GM21528 (cell line): ENCODE results near the gene FBXO44.

Experiments
- ATAC-seq: cut with Tn5 transposase; IDR thresholded peaks from one replicate; pipeline ENCODE4 v1.9.1; 2021; ENCODE audit warnings: mild to moderate bottlenecking, moderate library complexity; ENCODE audit not compliant: unreplicated experiment, low FRiP score

FBXO44 gene

DNA sequence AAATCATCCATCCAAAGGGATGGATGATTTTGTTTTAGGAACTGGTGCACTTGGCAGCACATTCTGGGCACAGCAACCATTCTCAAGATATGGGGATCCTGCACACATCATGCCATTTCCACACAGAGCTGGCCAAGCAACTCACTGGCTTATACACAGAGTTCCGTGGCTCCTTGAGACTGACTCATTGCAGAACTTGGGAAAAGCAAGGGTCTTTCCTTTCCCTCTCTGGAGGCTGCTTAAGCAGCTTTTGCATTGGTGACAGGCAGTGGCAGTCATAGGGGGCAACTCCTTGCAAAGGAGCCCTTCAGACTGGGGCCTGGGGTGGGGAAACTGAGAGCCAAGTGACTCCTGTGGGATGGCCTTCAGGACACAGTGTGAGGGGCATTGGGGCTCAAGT lies 28.1 kb downstream of the FBXO44 start:
- ATAC-seq: no peak

DNA sequence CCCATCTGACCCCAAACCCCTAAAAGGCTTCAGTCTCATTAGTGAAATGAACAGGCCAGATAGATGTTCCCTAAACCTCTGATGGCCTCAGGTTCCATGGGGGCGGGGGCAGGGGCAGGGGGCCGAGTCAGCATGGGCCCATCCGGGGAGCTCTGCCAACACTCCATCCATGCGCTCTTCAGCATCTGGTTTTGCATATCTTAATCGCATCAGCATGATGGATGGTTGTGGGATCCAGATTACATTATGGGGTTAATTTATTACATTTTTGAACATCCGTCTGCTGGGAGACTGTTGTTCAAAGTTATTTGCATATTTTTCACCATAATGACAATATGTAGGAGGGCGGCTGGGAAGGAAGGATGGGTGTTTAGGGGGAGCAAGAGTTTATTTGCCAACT lies 29.4 kb downstream of the FBXO44 start:
- ATAC-seq: no peak

DNA sequence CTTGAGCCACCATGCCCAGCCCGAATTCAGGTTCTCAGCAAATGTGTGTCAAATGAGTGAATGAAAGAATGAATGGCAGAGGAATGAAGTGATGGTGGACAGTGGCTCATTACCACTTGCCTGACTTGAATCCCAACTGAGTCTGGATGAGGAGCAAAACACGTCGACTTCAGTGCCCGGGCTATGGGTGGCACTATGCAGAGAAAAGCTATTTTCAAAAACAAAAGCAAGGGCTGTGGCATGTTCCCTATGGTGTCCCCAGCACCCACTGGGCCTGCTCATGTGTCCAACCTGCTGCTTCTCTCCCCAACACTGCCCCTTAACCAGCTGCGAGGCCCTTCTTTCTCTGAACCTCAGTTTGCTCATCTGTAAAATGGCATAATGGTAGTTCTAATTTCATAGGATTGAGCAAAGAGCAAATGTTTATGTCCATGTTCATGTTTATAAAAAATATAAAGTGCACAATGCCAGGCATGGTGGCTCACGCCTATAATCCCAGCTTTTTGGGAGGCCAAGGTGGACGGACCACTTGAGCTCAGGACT lies 30.6 kb downstream of the FBXO44 start:
- ATAC-seq: no peak

DNA sequence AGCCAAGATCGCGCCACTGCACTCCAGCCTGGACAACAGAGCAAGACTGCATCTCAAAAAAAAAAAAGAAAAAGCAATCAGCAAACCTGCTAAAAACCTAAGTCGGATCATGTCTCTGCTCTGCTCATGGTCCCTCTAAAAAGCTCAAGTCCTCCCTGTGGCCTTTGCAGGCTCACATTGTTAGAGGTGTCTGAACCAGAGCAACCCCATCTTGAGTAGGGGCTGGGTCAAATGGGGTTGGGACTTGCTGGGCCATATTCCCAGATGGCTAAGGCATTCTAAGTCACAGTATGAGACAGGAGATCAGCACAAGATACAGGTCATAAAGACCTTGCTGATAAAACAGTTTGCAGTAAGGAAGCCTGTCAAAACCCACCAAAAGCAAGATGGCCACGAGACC lies 33.8 kb downstream of the FBXO44 start:
- ATAC-seq: no peak

DNA sequence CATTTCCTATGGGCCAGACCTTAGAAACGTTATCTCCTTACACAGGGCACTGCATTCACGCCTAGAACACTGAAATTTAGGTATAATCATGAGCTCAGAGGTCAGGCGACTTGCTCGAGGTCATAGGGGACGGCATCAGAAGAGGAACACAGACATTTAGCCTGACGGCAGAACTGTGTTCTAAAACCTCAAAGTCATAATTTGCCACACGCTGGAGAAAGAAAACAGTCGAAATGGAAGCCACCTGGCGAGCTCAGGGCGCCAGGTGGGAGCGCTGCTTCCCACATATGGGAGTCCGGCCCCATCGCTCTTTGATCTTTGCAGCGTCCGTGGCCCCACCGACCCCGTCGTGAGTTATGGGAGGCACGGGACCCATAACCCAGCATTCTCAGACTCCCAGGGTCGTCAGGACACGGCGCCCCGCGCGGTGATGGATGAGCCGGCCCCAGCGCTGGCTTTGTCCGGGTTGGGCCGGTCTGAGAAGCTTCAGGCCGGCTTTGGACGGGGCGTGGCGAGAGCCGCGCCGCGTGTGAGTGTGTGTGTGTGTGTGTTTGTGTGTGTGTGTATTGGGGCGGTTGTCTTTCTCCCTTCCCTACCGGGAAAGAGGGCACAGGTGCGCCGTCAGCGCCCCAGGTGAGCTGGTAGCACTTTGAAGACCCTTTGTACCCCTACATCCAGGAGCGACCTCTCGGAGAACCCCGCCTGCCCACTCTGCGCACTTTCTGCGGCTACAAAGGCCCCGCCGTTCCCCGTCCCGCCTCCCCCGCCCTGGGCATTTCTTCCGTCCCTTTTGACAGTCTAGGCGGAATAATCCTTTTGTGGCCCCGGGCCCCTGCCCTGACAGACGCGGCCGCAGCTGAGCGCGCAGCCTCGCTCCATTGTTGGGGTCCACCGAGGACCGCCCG lies 36.0 kb downstream of the FBXO44 start:
- ATAC-seq: no peak

DNA sequence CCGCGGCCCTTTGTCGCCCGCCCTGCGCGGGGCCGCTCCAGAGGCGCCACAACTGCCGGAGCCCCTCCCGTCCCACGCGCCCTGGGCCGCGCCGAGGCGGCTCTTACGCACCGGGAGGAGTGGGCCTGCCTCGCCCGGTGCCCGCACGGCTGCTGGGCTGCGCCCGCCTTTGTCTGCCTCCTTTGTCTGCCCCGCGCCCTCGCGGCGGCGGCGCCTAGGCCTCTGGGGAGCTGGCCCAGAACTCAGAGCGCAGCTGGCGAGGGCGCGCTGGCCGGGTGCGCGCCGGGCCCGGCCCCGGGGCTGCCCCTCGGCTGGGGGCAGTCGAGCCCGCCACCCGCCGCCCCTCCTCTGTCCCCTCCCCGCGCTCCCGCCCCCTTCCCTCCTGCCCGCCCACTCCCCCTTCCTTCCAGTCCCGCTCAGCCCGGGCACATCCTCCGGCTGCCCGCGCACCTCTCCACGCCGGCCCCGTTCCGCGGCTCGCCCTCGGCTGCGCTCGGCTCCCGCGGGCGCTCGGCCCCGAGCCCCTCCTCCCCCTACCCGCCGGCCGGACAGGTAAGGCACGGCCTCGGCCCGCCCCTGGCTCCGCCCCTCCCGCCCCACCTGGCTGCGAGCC lies 36.7 kb downstream of the FBXO44 start, which contains the start of gene DRAXIN:
TSS of gene DRAXIN (plus strand) at position 409 of the 613 bp plus-strand sequence. CDS start 14,549 bp downstream, outside the sequence.
- no peak for ATAC-seq

DNA sequence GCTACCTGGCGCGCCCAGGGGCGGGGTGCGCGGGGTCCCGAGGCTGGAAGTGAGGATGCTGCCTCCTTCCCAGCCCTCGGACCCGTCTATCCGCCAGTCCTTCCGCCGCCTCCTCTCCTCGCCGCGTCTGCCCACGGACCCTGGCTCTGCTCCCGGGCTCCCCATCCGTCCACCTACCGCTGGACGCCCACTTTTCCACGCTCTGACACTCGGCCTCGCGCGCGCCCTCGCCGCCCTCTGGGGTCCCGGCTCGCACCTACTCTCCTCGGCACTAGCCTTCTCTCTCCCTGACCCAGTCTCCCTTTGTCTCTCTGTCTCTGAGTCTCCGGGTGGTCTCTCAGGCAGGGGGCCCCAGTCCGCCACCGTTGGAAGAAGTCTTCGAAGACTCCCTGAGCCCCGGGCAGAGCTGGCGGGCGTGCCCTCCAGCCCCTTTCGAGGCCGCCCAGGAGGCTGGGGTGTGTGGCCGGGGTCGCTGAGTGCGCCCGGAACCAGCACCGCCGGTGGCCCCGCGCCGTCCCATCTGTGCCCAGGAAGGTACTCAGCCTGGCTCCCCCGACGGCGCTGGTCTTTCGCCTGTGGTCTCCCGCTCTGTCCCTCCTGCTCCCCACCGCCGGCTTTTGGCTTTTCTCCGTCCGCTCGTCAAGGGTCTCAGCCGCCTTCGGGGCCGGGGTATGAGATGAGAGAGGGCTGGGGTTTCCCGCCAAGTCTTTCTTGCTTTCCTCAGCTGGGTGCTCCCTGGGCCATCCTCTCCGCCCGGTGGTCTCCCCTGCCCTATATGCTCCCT lies 37.4 kb downstream of the FBXO44 start:
- ATAC-seq: no peak

DNA sequence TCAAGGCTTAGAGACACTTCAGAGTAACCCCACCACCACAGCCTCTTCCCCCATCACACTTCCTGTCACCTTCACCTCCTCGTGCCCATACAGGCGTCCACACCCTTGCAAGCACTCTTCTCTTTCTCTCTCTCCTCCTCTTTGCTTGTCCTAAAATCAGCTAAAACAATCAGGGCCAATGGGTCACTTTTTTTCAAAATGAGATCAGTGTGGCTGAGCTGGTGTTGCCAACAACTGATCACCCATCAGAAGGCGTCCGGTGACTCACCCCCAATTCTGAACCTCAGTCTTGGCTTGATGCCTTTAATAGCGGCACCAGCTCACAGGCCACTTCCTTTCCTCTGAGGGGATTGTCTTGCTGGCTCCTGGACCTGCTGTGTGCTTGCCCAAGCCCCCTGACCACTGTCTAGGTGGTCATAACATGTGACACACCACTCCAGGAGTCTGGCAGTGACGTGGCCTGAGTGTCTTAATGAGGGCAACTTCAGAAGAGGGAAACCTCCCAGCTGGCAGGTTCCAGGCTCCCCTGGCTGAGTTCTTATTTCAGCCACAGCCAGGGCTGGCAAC lies 38.4 kb downstream of the FBXO44 start:
- no peak for ATAC-seq

DNA sequence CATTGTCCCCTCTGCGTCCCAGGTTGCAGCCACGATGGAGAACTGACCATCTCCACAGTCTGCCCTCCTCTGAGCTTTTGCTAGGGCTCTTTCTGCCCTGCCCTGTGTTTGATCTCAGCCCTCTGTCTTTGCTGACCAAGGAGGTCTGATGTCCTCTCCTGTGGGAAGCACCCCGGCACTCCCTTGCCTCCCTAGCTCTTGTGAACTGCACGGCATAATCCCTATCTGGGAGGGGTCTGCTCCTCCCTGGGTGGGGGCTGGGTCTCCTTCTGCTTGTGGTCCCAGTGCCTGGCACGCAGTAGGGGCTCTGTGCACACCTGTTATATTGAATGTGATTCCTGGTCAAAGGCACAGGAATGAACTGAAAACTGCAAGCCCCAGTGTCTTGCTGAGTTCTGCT lies 39.2 kb downstream of the FBXO44 start:
- no peak for ATAC-seq

DNA sequence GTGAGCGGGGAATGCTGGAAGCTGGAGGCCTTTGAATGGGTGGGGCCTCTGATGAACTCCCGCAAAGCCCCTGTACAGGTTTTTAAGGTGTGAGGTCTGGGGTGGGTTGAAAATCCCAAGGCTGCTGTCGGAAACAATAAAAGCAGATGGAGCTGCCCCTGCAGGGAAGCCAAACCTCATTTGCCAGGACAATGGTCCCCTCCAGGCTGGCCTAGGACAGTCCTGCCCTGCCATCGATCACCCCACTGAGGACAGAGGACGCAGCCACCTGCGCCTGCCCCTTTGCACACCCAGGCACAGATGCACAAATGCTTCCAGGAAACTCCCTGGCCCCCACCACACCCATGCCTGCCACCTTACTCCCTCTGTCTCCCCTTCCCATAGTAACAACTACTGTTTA lies 41.2 kb downstream of the FBXO44 start:
- no peak for ATAC-seq

DNA sequence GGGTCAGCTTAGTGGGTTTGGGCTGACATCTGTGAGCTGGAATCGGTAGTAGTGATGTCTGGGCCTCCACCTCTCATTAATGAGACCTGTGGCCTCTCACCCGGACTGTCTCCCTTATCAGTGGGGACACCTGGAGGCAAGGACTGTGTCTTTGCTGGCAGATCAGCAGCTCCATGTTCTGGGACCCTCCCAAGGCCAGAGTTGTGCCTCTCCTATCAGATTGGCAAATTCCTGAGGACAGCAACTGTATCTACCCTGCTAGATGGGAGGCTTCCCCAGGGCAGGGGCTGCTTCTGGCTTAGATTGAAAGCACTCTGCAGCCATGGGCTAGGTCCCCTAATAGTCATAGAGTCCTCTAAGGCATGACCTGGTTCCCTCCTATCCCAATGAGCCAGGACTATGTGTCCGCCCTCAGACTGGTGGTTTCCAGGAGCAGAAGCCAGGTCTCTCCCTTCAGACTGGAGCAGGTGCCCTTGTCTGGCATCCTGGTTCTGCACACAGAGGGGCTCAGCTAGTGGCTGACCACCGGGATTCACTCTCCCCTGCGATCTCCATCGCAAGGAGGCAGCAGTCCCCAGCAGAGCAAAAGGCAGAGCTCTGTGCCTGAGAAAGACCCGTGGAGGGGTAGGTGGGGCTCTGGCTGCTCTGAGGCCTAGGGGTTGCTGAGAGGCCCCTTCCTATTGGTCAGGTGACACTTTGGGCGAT lies 42.7 kb downstream of the FBXO44 start:
- ATAC-seq: no peak

DNA sequence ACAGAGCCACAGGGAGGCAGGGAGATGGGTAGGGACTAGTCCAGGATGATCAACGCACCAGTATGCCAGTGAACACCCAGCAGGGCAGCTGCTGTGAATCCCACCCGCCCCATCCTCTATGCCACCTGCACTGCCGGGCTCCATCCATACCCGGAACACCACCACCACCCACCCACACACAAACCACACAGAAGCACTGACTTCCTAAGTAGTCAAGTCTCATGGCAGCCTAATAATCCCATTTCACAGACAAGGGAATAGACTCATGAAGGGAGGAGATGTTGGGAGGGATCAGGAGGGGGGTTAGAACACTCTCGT lies 43.2 kb downstream of the FBXO44 start:
- no peak for ATAC-seq

DNA sequence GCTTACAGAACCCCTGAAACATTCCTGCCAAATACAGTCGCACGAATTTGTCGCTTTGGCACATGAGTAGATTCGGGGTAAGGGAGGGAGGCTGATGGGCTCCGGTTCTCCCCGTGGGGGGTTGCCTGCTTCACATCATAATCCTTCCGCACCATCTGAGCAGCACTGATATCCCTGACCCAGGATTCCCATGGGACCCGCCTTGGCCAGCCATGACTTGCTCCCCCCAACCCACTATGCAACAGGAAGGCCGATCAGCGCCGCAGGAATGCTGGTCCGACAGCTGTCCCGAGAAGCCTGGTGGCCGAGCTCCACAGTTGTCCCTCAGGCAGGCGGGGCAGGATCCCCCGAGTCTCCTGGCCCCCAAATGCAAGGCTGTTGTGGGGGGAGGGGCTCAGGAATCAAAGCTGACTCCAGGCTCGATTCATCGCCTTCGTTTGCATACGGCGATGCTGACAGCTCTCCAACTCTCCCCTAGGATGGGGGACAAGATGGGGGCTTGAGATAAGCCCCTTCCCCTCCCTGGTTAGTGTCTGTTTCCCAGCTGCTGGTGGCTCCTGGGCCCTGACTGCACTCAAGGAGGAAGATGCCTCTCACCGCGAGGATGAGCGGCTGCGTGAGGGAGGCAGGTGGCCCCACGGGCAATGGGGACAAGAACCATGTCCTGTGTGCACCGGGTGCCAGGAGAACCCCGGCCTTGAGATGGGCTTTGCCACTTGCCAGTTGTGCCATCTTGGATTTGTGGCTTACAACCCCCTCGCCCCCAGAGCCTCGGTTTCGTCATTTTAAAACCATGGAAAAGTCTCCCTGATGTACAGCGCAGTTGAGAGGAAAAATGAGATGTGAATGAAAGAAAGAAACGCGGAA lies 46.2 kb downstream of the FBXO44 start:
- ATAC-seq: no peak

DNA sequence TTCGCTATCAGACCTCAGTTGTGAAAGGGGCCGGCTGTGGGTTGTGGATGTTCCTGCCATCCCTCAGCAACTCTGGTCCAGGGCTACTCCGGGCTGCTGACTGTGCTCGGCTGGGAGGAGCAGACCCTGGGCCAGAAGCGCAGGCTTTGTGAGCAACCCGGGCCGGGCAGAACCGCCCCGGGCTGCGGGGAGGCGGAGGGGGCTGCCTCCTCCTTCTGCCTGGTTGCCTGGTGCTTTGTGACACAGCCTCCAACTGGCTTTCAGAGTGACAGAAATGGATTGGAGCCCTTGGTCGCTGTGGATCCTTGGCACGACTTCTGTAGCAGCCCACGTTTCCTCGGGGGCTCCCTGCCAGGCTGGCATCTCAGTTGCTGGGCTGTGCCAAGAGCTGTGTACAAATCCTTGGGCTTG lies 46.9 kb downstream of the FBXO44 start:
- no peak for ATAC-seq

DNA sequence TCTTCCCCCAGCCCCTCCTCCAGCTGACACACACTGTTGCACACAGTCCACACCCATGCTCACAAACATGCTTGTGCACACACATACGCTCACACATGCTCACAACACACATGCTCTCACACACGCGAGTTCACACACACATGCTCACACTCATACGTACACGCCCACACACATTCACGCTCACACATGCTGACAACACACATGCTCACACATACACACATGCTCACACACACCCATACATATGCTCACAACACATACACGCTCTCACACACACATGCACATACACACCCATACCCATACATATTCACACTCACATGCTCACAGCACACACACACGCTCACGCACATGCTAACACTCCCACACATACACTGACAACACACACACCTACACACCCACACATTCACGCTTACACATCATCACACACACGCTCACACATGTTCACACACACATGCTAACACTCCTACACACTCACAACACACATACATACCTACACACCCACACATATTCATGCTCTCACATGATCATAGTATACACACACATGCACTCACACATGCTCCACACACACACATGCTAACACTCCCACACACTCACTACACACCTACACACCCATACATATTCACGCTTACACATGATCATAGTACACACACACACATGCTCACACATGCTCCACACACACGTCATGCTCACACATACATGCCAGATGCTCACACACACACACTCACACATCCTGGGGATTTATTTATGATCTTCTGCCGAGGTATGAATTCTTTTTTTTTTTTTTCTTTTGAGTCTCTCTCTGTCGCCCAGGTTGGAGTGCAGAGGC lies 47.5 kb downstream of the FBXO44 start:
- no peak for ATAC-seq

DNA sequence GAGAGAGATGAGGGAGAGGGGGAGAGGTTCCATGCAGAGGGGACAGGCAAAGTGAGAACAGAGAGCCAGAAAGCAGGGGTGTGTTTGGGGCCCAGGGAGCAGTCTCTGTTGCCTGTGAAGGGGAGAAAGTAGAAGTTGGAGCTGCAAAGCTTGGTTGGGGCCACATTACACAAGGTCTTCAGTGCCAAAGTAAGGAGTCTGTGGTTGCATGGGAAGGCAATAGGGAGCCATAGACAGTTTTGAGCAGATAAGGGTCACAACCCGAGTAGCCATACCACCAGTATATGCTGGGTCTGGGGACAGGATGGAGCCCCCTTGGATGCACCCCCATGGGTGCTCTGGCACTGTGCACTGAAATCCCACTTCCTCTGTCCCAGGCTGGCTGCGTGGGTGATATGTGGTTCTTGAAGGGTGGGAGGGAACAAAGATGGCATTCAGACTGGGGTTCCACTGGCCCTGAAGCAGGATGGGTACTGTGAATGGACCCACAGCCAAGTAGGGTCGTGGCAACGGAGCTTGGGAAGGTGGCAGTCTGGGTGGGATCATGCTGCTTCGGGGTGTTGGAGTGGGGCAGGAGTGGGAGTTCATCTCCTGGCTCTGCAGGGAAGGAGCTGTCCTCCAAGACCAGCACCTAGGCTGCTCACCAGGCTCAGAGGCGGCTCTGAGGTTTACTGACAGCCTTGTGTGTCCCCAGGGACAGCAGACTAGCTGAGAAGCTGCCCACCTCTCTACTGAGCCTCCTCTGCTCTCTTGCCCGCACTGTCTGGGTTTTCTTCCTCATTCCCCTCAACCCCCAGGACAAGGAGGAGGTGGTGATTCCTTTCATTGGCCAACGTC lies 48.9 kb downstream of the FBXO44 start:
- no peak for ATAC-seq

DNA sequence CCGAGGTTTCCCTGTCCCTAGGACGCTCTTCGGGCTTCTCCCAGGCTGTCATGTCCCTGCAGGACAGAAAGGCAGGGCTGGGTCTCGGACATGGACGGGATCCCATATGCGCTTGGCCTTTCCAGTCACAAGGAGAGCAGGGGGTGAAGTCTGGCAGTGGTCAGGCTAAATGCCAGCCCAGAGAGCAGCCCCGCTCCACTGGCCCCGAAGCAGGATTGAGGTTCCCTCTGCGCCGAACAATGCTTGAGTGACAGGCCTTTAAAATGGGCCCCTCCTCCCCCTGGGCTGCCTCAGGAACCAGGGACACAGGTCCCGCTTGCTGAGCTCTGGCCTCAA lies 49.5 kb downstream of the FBXO44 start:
- no peak for ATAC-seq
